Upper lobe of left lung (tissue), 6 donors: Measurements from ENCODE around the gene NDRG4. TPM values are rescaled to one million over a fixed set of nuclear protein-coding genes. Genes with fewer than 3 reads are reported as not detected.

ENCODE experiments used
- ATAC-seq, 2 donors: fragments of 200-7000 bp; cut with Tn5 transposase; one replicate each; pipeline ENCODE4 v1.9.1; 2022; ENCODE audit warnings: mild to moderate bottlenecking in 2 of 2, moderate library complexity in 2 of 2; ENCODE audit not compliant: low FRiP score in 2 of 2
- DNase-seq, 2 donors: peaks; one replicate each; pipeline ENCODE4 v3.0.0-alpha.2; 2019 to 2020
- H3K27ac ChIP-seq, 4 donors: fragments of 200-600 bp; sonication (generic); one replicate each; pipeline ENCODE4 v1.5.1; 2016 to 2019
- H3K27me3 ChIP-seq, 4 donors: fragments of 200-600 bp; sonication (generic); one replicate each; pipeline ENCODE4 v1.5.1; 2017 to 2019
- H3K36me3 ChIP-seq, 4 donors: fragments of 200-600 bp; sonication (generic); one replicate each; pipeline ENCODE4 v1.5.1; 2016 to 2019
- H3K4me1 ChIP-seq, 4 donors: fragments of 200-600 bp; sonication (generic); one replicate each; pipeline ENCODE4 v1.5.1; 2018 to 2019
- H3K4me3 ChIP-seq, 4 donors: fragments of 200-600 bp; sonication (generic); one replicate each; pipeline ENCODE4 v1.5.1; 2017 to 2019; ENCODE audit warnings: mild to moderate bottlenecking in 2 of 4, moderate library complexity in 1 of 4
- H3K9me3 ChIP-seq, 4 donors: fragments of 200-600 bp; sonication (generic); one replicate each; pipeline ENCODE4 v1.5.1; 2018 to 2019
- CTCF ChIP-seq, 6 experiments: fragments of 450-650 bp in 4 of 6; fragments of 200-600 bp in 2 of 6; sonication (generic) in 2 of 6; IDR thresholded peaks; one replicate each; pipeline ENCODE4 v1.5.1; 2016 to 2019; ENCODE audit warnings: antibody characterized with exemption in 6 of 6
- EP300 ChIP-seq, 4 donors: sonication (generic); formaldehyde crosslinking; IDR thresholded peaks; one replicate each; pipeline ENCODE4 v1.5.1; 2017; ENCODE audit warnings: antibody characterized with exemption in 4 of 4, control low read depth in 2 of 4
- POLR2A ChIP-seq, 4 donors: fragments of 450-650 bp; IDR thresholded peaks; one replicate each; pipeline ENCODE4 v1.5.1; 2016 to 2017; ENCODE audit warnings: antibody characterized with exemption in 4 of 4, mild to moderate bottlenecking in 2 of 4
- POLR2AphosphoS5 ChIP-seq, 2 donors: sonication (generic); formaldehyde crosslinking; IDR thresholded peaks; one replicate each; pipeline ENCODE4 v1.5.1; 2017; ENCODE audit warnings: antibody characterized with exemption in 2 of 2
- WGBS, 2 donors: methylation state at CpG; one replicate each; pipeline ENCODE4 v1.1.5; 2017 to 2018; 5-methylcytosine and 5-hydroxymethylcytosine counted together
- total RNA-seq, 6 donors: library from RNA; depleted of rRNA in 4 of 6; stranded (reverse); fragments of >200 nt in 4 of 6; gene quantifications; one replicate each; pipeline versions ENCODE4 v1.1.0 to v1.2.1, GENCODE V29; 2016 to 2021
- donor health status: DM: no; HTN: no; CAD: no; lungs with moderate emphysema.
- donor health status: DM: no; HTN: yes; CAD: no; lungs with severe emphysema.

NDRG4 gene
- total RNA-seq, 6 donors from 2014 or later, result 25.1 to 81.0 (median 30.5) TPM

- no peak overlapping the region for H3K4me3 ChIP-seq
- no peak for TF ChIP-seq POLR2AphosphoS5 (IDR thresholded peaks at IDR 0.05)
- no peak for TF ChIP-seq POLR2A (IDR thresholded peaks at IDR 0.05)
- no peak for TF ChIP-seq CTCF (IDR thresholded peaks at IDR 0.05)
- no peak for TF ChIP-seq EP300 (IDR thresholded peaks at IDR 0.05)
- ATAC-seq (no peak), DNase-seq (no peak)
- H3K27me3 ChIP-seq, result no peaks in the 10 kb centered on the region
- no peaks in the 10 kb centered on the region for H3K9me3 ChIP-seq
- 92 to 100% methylated on average over 3 of the region's 3 CpGs for WGBS, 2 donors
- H3K27ac ChIP-seq, result no peak overlapping the region
- H3K36me3 ChIP-seq, result no peaks in the 10 kb centered on the region
- peaks cover 6 to 9% (median 8%) of the 10 kb centered on the region in 4 donors for H3K4me1 ChIP-seq
Measured at GRCh38 chr16:58452640-58453039, 47.3 kb upstream of the NDRG4 start.

GRCh38 chr16:58454178-58454577 lies 45.8 kb upstream of the NDRG4 start:
- H3K27me3 ChIP-seq, result no peaks in the 10 kb centered on the region
- no peak overlapping the region for H3K27ac ChIP-seq
- H3K9me3 ChIP-seq, result no peaks in the 10 kb centered on the region
- TF ChIP-seq CTCF (IDR thresholded peaks at IDR 0.05), result no peak
- TF ChIP-seq EP300 (IDR thresholded peaks at IDR 0.05), result no peak
- no peak for TF ChIP-seq POLR2A (IDR thresholded peaks at IDR 0.05)
- no peak for TF ChIP-seq POLR2AphosphoS5 (IDR thresholded peaks at IDR 0.05)
- no peaks in the 10 kb centered on the region for H3K36me3 ChIP-seq
- DNase-seq (no peak), ATAC-seq (no peak)
- peaks cover 6 to 9% (median 8%) of the 10 kb centered on the region in 4 donors for H3K4me1 ChIP-seq
- WGBS, 2 donors, result 81 to 87% methylated on average over 2 of the region's 2 CpGs
- no peak overlapping the region for H3K4me3 ChIP-seq

GRCh38 chr16:58454856-58455255 lies 45.1 kb upstream of the NDRG4 start:
- Histone ChIP-seq H3K4me1 (peaks cover 6 to 9% (median 8%) of the 10 kb centered on the region in 4 donors), H3K36me3 (no peaks in the 10 kb centered on the region), H3K4me3 (no peak overlapping the region), H3K9me3 (no peaks in the 10 kb centered on the region), H3K27me3 (no peaks in the 10 kb centered on the region), H3K27ac (no peak overlapping the region)
- no peak for ATAC-seq
- 85 to 90% methylated on average over 5 of the region's 5 CpGs for WGBS, 2 donors
- no peak for DNase-seq
- no peak for TF ChIP-seq POLR2A (IDR thresholded peaks at IDR 0.05)
- TF ChIP-seq CTCF (IDR thresholded peaks at IDR 0.05), result no peak
- no peak for TF ChIP-seq EP300 (IDR thresholded peaks at IDR 0.05)
- TF ChIP-seq POLR2AphosphoS5 (IDR thresholded peaks at IDR 0.05), result no peak

GRCh38 chr16:58455750-58456149 lies 44.2 kb upstream of the NDRG4 start:
- no peak for ATAC-seq
- no peak for DNase-seq
- H3K4me1 ChIP-seq, result peaks cover 6 to 9% (median 8%) of the 10 kb centered on the region in 4 donors
- peak overlapping the region in 2 of 4 donors; percentile 34 to 49 for H3K27ac ChIP-seq
- WGBS, 2 donors, result 74 to 77% methylated on average over 2 of the region's 2 CpGs
- H3K27me3 ChIP-seq, result no peaks in the 10 kb centered on the region
- no peaks in the 10 kb centered on the region for H3K36me3 ChIP-seq
- TF ChIP-seq CTCF (IDR thresholded peaks at IDR 0.05) (no peak), POLR2AphosphoS5 (IDR thresholded peaks at IDR 0.05) (no peak), EP300 (IDR thresholded peaks at IDR 0.05) (no peak), POLR2A (IDR thresholded peaks at IDR 0.05) (no peak)
- H3K9me3 ChIP-seq, result no peaks in the 10 kb centered on the region
- no peak overlapping the region for H3K4me3 ChIP-seq

- H3K27me3 ChIP-seq, result no peaks in the 10 kb centered on the region
- peaks cover 6 to 8% (median 7%) of the 10 kb centered on the region in 4 donors for H3K4me1 ChIP-seq
- no peaks in the 10 kb centered on the region for H3K36me3 ChIP-seq
- H3K4me3 ChIP-seq, result no peak overlapping the region
- WGBS, 2 donors, result 28 to 43% methylated on average over 2 to 3 of the region's 3 CpGs
- H3K27ac ChIP-seq, result peak overlapping the region in 1 of 4 donors; percentile 49
- TF ChIP-seq POLR2AphosphoS5 (IDR thresholded peaks at IDR 0.05) (peak in 1 of 2 donors; percentile 62), EP300 (IDR thresholded peaks at IDR 0.05) (peak in 2 of 4 donors; percentile 58 to 62), CTCF (IDR thresholded peaks at IDR 0.05) (no peak)
- peak in 1 of 2 donors; percentile 34 for ATAC-seq
- no peaks in the 10 kb centered on the region for H3K9me3 ChIP-seq
- no peak for DNase-seq
Measured at GRCh38 chr16:58456193-58456592, 43.8 kb upstream of the NDRG4 start.
